ENCODE data around the gene SPI1. TPM values are rescaled to one million over a fixed set of nuclear protein-coding genes. Genes with fewer than 3 reads are reported as not detected.
A peak's percentile ranks its signal among the peaks of the same experiment; 100 is the strongest.

SPI1 gene
- total RNA-seq, 2 experiments from 2014 or later, result 2.9 to 3.5 TPM

GRCh38 chr11:47332791-47333525, 45.4 kb downstream of the SPI1 start:
- H3K4me1 Mint-ChIP-seq, result peaks cover 2% of the 10 kb centered on the region
- no peak overlapping the region for H3K27ac Mint-ChIP-seq
- POLR2A ChIA-PET, result no interaction called here
- ATAC-seq (ENCODE audit: low read depth), result no peak
- H3K27me3 Mint-ChIP-seq, result no peaks in the 10 kb centered on the region
- H3K36me3 Mint-ChIP-seq, result peaks cover 6% of the 10 kb centered on the region
- H3K4me3 Mint-ChIP-seq, result no peak overlapping the region
- no peaks in the 10 kb centered on the region for H3K9me3 Mint-ChIP-seq
- no peak for DNase-seq

DNA sequence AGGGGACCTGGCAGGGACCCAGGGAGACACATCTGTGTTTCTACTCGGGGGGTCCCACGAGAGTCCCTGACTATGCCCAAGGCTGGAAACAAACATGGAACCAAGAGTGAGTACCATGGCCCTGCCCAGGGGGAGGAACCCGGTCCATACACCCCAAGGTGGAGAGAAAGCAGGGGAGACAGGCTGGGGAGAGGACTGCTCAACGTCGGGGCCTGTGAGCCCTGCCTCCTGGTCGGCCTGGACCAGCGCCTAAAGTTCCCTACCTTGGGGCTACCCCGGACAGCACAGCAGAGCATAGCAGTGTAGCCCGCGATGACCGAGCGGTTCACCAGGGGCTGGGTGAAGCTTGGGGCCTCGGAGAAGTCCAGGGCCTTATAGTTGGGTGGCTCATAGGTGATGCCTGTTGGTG, 46.0 kb downstream of the SPI1 start:
- H3K9me3 Mint-ChIP-seq, result no peaks in the 10 kb centered on the region

DNA sequence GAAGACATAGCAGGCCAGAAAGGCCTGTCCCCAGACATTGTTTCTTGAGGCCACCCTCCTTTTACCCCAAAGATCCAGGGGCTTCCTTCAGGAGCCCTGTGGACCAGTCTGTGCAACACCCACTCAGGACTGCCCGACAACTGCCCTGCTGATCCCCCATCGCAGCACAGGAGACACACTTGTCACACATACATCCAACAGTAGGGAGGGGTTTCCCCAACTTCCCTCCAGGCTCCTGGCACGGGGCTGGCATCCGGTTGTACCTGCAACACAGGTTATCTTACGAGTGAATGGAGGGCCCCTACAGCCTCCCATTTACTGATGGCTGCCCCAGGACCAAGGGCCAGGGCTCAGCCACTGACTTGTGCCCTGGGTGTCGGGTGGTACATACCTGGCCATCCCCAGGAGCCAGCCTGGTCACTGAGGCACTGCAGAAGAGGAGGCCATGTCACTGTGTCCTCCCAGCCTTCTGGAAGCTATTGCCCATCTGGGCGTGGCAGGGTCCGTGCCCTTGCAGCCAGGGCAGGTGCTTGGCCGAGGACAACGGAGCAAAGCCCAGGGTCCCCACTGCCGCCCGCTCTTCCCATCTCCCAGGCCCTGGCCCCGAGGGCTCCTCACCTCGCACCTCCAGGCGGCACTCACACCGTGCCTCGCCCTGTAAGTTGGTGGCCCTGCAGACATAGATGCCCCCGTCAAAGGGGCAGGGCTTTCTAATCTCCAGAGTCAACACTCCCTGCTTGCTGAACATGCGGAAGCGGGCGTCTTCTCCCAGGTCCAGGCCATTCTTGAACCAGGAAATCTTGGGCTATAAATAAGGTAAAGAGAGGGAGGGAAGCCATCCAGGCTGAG, 46.7 kb downstream of the SPI1 start:
- POLR2A ChIA-PET, result interaction anchor here (0.5 kb wide), 1 partner anchor 15 kb away, joined by 4 read pairs; no protein-coding TSS in a partner anchor
- no peaks in the 10 kb centered on the region for H3K27me3 Mint-ChIP-seq
- no peaks in the 10 kb centered on the region for H3K9me3 Mint-ChIP-seq
- H3K4me3 Mint-ChIP-seq, result no peak overlapping the region
- H3K36me3 Mint-ChIP-seq, result peaks cover 12% of the 10 kb centered on the region
- H3K27ac Mint-ChIP-seq, result no peak overlapping the region
- ATAC-seq (ENCODE audit: low read depth), result peak; percentile 13
- H3K4me1 Mint-ChIP-seq, result no peaks in the 10 kb centered on the region
- DNase-seq, result no peak

More for the DNA sequence above, 46.0 kb downstream of the SPI1 start:
- no peak for DNase-seq
- Mint-ChIP-seq H3K4me1 (peaks cover 2% of the 10 kb centered on the region), H3K4me3 (no peak overlapping the region), H3K36me3 (peaks cover 10% of the 10 kb centered on the region), H3K27ac (no peak overlapping the region), H3K27me3 (no peaks in the 10 kb centered on the region)
- ATAC-seq (ENCODE audit: low read depth), result no peak
- POLR2A ChIA-PET, result interaction anchor here (0.5 kb wide), 1 partner anchor 16 kb away, joined by 4 read pairs; no protein-coding TSS in a partner anchor

DNA sequence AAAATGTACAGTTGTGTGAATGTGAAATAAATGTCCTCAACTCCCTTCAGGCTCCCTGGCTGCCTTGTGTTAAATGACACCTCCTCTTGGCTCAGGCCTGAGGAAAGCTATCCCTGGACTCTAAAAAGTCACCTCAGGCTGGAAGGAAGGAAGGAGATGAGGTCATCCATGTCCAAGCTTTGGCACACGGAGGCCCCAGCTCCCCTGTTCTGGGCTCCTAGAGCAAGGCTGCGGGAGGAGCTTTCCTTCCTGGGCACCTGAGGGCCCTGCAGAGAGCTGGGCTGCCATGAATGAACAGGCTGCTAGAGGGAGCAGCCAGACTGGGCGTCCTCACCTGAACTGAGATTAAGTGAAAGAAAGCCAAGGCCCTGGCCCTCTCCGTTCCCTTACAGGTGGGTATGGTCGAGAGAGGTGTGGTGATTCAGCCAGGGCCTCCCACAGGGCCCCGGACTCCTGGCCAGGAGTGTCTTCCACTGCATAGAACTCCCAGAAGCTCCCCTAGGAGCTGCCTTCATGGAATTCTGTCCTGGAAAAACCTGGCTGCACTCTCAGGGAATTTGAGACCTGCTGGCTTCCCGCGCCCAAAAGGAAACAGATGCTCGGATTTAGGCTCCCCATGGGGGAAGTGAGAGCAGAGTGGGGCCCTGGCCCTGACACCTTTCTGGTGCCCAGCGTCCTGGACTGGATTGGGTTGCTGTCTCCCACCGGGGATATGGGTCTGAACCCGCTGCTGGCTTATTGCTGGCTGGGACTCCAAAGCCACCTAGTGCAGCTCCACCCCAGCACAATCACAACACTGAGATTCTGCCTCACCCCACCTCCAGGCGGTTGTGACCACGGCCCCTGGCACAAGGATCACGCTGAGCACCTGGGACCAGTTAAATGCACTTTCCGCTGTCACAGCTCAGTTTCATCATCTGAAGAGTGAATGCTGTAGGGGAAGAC, 48.1 kb downstream of the SPI1 start:
- H3K27me3 Mint-ChIP-seq, result no peaks in the 10 kb centered on the region
- no peak for DNase-seq
- H3K9me3 Mint-ChIP-seq, result no peaks in the 10 kb centered on the region
- no peak overlapping the region for H3K4me3 Mint-ChIP-seq
- no peaks in the 10 kb centered on the region for H3K4me1 Mint-ChIP-seq
- H3K27ac Mint-ChIP-seq, result no peak overlapping the region
- POLR2A ChIA-PET, result no interaction called here
- ATAC-seq (ENCODE audit: low read depth), result peak; percentile 37
- peaks cover 16% of the 10 kb centered on the region for H3K36me3 Mint-ChIP-seq

DNA sequence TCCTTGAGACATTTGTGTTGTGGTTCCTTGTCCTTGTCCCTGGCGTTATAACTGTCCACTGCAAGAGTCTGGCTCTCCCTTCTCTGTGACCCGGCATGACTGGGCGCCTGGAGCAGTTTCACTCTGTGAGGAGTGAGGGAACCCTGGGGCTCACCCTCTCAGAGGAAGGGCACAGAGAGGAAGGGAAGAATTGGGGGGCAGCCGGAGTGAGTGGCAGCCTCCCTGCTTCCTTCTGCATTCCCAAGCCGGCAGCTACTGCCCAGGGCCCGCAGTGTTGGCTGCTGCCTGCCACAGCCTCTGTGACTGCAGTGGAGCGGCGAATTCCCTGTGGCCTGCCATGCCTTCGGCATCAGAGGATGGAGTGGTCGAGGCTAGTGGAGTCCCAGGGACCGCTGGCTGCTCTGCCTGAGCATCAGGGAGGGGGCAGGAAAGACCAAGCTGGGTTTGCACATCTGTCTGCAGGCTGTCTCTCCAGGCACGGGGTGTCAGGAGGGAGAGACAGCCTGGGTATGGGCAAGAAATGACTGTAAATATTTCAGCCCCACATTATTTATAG, 48.8 kb downstream of the SPI1 start:
- Mint-ChIP-seq H3K36me3 (peaks cover 21% of the 10 kb centered on the region), H3K4me3 (no peak overlapping the region), H3K4me1 (no peaks in the 10 kb centered on the region), H3K9me3 (no peaks in the 10 kb centered on the region), H3K27me3 (no peaks in the 10 kb centered on the region), H3K27ac (no peak overlapping the region)
- POLR2A ChIA-PET, result no interaction called here
- no peak for ATAC-seq (ENCODE audit: low read depth)
- no peak for DNase-seq

- Mint-ChIP-seq H3K9me3 (no peaks in the 10 kb centered on the region), H3K27ac (peak overlapping the region; percentile 32), H3K4me1 (no peaks in the 10 kb centered on the region), H3K4me3 (no peak overlapping the region), H3K27me3 (no peaks in the 10 kb centered on the region), H3K36me3 (peaks cover 21% of the 10 kb centered on the region)
- DNase-seq (no peak), ATAC-seq (ENCODE audit: low read depth) (no peak)
- POLR2A ChIA-PET, result no interaction called here
These were observed 49.6 kb downstream of the SPI1 start for GRCh38 chr11:47328449-47329390.

GRCh38 chr11:47327949-47328348, 50.4 kb downstream of the SPI1 start:
- H3K27me3 Mint-ChIP-seq, result no peaks in the 10 kb centered on the region
- DNase-seq (no peak), ATAC-seq (ENCODE audit: low read depth) (no peak)
- POLR2A ChIA-PET, result no interaction called here
- H3K4me1 Mint-ChIP-seq, result no peaks in the 10 kb centered on the region
- no peaks in the 10 kb centered on the region for H3K9me3 Mint-ChIP-seq
- no peak overlapping the region for H3K27ac Mint-ChIP-seq
- H3K4me3 Mint-ChIP-seq, result no peak overlapping the region
- peaks cover 24% of the 10 kb centered on the region for H3K36me3 Mint-ChIP-seq

GRCh38 chr11:47327025-47327424, 51.3 kb downstream of the SPI1 start:
- POLR2A ChIA-PET, result no interaction called here
- peak overlapping the region; percentile 23 for H3K27ac Mint-ChIP-seq
- H3K4me1 Mint-ChIP-seq, result no peaks in the 10 kb centered on the region
- H3K27me3 Mint-ChIP-seq, result no peaks in the 10 kb centered on the region
- no peaks in the 10 kb centered on the region for H3K9me3 Mint-ChIP-seq
- H3K4me3 Mint-ChIP-seq, result no peak overlapping the region
- DNase-seq (no peak), ATAC-seq (ENCODE audit: low read depth) (no peak)
- peaks cover 24% of the 10 kb centered on the region for H3K36me3 Mint-ChIP-seq

DNA sequence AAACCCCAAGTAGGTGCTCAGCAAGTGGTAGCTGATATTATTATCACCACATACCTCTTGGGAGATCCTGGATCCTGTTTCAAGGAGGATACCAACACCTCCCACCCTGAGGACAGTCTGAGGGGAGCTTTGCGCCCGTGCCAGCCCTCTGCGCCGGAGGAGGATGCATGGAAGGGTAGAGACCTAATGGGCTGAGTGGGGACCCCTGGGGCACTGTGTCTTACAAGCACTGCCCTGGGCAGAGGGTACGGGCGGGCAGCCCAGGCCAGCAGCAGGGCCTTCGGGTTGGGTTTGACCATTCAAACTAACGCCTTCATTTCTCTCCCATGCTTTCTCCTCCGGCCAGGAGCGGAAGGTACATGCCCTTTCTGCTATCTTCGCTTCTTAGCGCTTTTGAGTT, 52.1 kb downstream of the SPI1 start:
- H3K4me3 Mint-ChIP-seq, result no peak overlapping the region
- no peaks in the 10 kb centered on the region for H3K27me3 Mint-ChIP-seq
- DNase-seq (no peak), ATAC-seq (ENCODE audit: low read depth) (no peak)
- H3K27ac Mint-ChIP-seq, result no peak overlapping the region
- H3K36me3 Mint-ChIP-seq, result peaks cover 28% of the 10 kb centered on the region
- no peaks in the 10 kb centered on the region for H3K9me3 Mint-ChIP-seq
- no peaks in the 10 kb centered on the region for H3K4me1 Mint-ChIP-seq
- POLR2A ChIA-PET, result no interaction called here

DNA sequence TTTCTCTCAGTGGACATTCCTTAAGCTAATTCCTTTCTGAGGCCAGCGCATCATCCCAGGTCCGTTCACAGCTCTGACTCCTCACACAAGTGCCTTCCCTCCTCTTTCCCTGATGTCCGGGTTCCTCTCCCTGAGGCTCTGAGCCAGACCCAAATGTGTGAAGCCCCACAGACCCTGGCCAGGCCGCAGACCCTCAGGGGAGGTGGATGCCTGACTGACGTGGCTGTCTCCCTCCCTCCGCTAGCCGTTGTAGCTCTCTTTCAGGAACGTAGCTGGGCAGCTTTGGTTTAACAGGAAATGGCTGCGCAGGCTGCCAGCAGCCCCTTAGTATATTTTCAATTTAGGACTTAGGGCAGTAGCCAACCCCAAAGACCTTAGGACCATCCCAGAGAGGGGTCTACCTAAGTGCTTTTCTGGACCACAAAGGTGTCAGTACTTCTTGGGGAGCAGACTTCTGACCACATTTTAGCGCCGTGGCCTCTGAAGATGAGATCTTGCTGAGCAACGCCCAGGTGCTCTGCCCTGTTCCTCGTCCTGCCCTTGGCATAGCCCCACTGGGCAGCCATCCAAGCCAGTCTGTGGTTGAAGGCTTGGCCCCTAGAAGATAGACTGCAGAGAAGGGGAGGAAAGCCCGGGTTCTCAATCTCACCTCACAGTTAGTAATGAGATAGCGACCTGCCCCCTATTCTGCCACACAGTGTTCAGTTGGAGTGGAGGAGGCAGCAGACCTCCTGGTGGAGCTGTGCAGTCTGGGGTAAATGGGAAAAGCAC, 52.9 kb downstream of the SPI1 start:
- peaks cover 28% of the 10 kb centered on the region for H3K36me3 Mint-ChIP-seq
- no peak for DNase-seq
- no peaks in the 10 kb centered on the region for H3K4me1 Mint-ChIP-seq
- no peak overlapping the region for H3K4me3 Mint-ChIP-seq
- no peaks in the 10 kb centered on the region for H3K9me3 Mint-ChIP-seq
- no peak for ATAC-seq (ENCODE audit: low read depth)
- POLR2A ChIA-PET, result no interaction called here
- H3K27ac Mint-ChIP-seq, result peak overlapping the region; percentile 6
- H3K27me3 Mint-ChIP-seq, result no peaks in the 10 kb centered on the region

DNA sequence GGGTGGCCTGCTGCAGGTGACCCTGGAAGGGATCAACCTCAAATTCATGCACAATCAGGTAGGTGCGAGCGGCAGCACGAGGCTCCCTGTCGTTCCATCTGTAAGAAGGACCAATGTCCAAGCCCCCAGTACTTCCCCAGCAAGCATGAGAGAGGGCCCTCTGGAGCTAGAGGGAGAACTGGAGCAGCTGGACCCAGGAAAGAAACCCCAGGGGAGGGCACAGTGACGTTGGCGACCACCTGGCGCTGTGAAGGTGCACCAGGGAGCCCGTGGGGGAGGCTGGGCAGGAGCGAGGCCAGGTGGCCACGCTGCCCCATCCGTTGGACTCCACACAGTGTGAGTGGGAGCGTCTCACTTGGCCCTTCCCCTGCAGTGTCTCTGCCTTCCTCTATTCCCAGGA, 53.8 kb downstream of the SPI1 start:
- ATAC-seq (ENCODE audit: low read depth) (no peak), DNase-seq (no peak)
- peaks cover 28% of the 10 kb centered on the region for H3K36me3 Mint-ChIP-seq
- no peak overlapping the region for H3K27ac Mint-ChIP-seq
- H3K4me3 Mint-ChIP-seq, result no peak overlapping the region
- H3K9me3 Mint-ChIP-seq, result no peaks in the 10 kb centered on the region
- H3K27me3 Mint-ChIP-seq, result no peaks in the 10 kb centered on the region
- no peaks in the 10 kb centered on the region for H3K4me1 Mint-ChIP-seq
- POLR2A ChIA-PET, result no interaction called here

DNA sequence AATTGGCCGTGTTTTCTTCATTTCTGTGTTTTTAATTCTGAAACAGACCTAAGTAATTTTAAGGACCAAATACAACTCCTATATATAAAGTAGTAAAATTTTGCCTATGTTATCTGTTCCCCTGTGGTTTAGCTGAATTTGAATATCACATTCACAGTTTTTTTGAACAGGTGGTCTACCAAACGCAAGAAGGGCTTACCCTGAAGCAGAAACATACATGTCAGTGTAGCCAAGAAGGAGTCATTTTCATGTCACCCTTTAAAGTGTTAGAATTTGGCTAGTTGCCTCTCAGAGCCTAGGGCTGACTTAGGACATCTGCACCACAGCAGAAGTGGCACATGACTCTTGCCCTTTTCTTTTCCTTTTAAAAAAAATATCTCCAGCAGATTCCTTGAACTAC, 60.2 kb downstream of the SPI1 start:
- Mint-ChIP-seq H3K27me3 (no peaks in the 10 kb centered on the region), H3K4me3 (no peak overlapping the region), H3K27ac (no peak overlapping the region), H3K4me1 (no peaks in the 10 kb centered on the region), H3K9me3 (no peaks in the 10 kb centered on the region), H3K36me3 (peaks cover 29% of the 10 kb centered on the region)
- POLR2A ChIA-PET, result no interaction called here
- DNase-seq (no peak), ATAC-seq (ENCODE audit: low read depth) (no peak)

Data from activated naive CD8-positive, alpha-beta T cell treated with anti-CD3 and anti-CD28 coated beads, Interleukin-2, amount 10 ng/mL, durations not matched to agents 7 days and 5 days (primary cell).